ENCODE measurements around the gene KDM3B.
"Not testable (repeated sequence)": the region's sequence is repeated elsewhere in the genome, so short reads cannot be mapped to it uniquely, and the experiment has no call there.

The KDM3B gene

GRCh38 chr5:138466900-138467710 is 114.6 kb downstream of the KDM3B start:
- DNase-seq (ENCODE audit: low read depth, low spot score): no peak

DNA sequence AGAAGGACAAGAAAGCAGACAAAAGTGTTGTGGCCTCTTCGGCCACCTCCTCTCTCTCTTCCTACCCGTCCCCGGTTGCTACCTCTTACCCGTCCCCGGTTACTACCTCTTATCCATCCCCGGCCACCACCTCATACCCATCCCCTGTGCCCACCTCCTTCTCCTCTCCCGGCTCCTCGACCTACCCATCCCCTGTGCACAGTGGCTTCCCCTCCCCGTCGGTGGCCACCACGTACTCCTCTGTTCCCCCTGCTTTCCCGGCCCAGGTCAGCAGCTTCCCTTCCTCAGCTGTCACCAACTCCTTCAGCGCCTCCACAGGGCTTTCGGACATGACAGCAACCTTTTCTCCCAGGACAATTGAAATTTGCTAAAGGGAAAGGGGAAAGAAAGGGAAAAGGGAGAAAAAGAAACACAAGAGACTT is 115.2 kb downstream of the KDM3B start:
- no peak for DNase-seq (ENCODE audit: low read depth, low spot score)

GRCh38 chr5:138468133-138468965 is 115.9 kb downstream of the KDM3B start:
- no peak for DNase-seq (ENCODE audit: low read depth, low spot score)

DNA sequence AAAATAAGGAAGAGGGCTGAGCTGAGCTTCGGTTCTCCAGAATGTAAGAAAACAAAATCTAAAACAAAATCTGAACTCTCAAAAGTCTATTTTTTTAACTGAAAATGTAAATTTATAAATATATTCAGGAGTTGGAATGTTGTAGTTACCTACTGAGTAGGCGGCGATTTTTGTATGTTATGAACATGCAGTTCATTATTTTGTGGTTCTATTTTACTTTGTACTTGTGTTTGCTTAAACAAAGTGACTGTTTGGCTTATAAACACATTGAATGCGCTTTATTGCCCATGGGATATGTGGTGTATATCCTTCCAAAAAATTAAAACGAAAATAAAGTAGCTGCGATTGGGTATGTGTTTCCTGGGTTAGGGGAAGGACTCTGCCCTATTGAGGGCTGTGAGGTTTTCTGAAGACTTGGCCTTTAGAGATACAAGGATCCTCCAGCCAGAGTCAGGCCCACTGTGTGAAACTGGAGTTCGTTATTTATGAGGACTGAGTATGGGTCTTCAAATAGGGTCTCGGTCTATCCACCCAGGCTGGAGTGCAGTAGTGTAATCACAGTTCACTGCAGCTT is 116.6 kb downstream of the KDM3B start:
- no peak for DNase-seq (ENCODE audit: low read depth, low spot score)

DNA sequence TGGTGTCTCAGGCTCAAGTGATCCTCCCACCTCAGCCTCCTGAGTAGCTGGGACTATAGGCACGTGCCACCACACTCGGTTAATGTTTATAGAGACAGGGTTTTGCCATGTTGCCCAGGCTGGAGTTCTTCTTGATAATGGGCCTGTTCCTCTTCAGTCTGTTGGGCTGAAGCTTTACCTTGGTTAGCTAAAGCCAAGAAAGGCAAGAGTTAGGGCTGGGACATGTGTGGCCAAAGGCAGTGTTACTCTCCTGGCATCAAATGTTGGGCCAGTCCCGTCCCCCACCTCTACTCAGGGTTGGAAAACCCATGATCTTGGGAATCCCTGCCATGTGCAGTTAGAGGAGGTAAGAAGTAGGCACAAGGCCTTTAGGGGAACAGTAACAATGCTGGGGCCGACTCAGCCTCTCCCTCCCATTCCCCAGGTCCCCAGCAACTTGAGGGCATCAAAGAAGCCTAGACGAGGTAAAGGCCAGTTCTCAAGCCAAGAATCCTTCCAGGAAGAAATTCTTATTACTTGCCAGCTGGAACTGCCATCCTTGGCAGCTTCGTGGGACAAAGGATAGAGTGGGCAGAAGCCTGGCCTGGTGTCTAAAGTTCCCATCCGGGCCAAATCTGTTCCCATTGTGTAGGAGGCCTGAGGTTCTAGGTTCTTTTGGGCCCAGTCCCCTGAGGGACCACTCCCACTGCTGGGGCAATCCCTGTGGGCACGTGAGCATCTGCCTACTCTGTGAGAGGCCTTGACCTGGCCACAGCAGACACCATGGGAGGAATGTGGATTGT is 117.2 kb downstream of the KDM3B start:
- no peak for DNase-seq (ENCODE audit: low read depth, low spot score)

DNA sequence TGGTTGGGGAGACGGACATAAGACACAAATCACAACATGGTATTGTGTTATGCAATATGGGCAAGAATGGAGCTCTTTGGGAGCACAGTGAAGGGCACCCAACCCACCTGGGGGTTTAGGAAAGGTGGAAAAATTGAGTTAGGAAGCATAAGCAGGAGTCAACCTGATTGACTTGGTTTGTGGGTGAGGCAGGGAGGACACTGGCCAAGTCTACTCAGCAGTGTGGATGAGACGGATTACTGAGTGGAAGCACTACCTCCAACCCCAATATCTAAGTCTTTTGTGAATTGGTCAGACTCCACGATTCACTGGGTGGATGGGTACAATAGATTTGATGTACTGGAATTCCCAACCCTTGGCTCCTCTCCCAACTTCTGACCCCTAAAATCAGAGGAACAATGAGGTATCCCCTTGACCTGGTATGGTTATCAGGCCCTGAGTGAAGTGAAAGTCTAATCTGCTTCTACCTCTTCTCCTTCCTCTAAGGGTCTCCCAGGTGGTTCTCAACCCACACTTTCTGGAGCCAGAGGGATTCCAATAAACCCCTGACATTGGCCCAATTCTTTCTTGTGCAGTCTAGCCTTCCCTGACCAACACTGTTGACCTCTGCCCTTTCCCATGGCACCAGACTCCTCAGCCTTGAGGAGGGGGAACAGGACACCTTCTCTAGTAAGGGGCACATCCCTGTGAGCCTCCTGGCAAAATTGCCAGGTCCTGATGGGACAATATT is 118.0 kb downstream of the KDM3B start:
- DNase-seq (ENCODE audit: low read depth, low spot score): no peak

GRCh38 chr5:138471052-138471361 is 118.5 kb downstream of the KDM3B start:
- no peak for DNase-seq (ENCODE audit: low read depth, low spot score)

- no peak for DNase-seq (ENCODE audit: low read depth, low spot score)
Observed at GRCh38 chr5:138472353-138472752, 119.9 kb downstream of the KDM3B start.

DNA sequence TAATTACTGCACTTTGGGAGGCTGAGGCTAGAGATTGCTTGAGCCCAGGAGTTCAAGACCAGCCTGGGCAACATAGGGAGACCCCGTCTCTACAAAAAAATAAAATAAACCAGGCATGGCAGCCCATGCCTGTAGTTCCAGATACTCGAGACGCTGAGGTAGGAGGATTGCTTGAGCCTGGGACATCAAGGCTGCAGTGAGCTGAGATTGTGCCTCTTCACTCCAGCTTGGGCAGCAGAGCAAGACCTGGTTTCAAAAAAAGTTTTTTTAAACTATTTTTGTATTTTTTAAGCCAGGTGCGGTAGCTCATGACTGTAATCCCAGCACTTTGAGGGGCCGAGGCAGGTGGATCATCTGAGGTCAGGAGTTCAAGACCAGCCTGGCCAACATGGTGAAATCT is 120.7 kb downstream of the KDM3B start:
- not testable (repeated sequence) for DNase-seq (ENCODE audit: low read depth, low spot score)

GRCh38 chr5:138476918-138477317 is 124.4 kb downstream of the KDM3B start:
- no peak for DNase-seq (ENCODE audit: low read depth, low spot score)

DNA sequence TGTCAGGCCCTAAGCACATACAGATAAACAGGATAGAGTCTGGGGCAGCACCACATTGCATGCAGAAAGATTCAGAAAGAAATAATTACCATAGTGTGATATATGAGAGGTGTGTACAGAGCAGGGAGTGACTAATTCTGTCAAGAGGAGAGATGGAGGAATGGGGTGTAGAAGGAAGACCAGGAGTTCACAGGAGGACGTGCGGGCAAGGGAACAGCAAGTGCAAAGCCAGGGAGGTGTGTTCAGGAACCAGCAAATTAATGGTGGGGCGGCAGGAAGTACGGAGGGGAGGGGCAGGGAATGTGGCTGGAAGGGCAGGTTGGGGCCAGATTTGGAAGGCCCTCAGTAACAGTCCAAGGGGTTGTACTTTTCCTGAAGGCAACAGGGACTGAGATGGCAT is 130.2 kb downstream of the KDM3B start:
- DNase-seq (ENCODE audit: low read depth, low spot score): no peak

Measured in activated CD4-positive, CD25-positive, alpha-beta regulatory T cell treated with anti-CD3 and anti-CD28 coated beads, Interleukin-2, amount 50 U/mL, for 16 hours (primary cell).